Measurements from ENCODE around the gene MIS12.

DNA sequence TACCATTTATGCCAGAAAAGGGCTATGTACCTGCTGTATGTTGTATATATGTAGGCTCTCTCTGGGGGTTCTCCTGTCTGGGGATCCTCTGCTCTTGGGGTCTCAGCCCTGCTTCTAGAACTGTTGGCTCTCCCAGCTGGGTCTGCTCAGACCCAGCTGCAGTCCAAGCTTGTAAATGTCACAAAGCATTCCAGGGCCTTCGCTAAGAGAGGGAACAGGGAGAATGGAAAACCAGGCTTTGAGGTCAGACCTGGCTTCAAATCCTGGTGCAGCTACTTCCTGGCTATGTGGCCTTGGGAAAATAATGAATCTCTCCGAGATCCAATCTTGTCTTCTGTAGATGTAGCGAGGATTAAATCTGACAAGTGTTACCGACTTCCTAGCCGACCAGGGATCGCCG, 54.0 kb downstream of the MIS12 start:
- TF ChIP-seq, protein P1, sequence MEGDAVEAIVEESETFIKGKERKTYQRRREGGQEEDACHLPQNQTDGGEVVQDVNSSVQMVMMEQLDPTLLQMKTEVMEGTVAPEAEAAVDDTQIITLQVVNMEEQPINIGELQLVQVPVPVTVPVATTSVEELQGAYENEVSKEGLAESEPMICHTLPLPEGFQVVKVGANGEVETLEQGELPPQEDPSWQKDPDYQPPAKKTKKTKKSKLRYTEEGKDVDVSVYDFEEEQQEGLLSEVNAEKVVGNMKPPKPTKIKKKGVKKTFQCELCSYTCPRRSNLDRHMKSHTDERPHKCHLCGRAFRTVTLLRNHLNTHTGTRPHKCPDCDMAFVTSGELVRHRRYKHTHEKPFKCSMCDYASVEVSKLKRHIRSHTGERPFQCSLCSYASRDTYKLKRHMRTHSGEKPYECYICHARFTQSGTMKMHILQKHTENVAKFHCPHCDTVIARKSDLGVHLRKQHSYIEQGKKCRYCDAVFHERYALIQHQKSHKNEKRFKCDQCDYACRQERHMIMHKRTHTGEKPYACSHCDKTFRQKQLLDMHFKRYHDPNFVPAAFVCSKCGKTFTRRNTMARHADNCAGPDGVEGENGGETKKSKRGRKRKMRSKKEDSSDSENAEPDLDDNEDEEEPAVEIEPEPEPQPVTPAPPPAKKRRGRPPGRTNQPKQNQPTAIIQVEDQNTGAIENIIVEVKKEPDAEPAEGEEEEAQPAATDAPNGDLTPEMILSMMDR (IDR thresholded peaks at IDR 0.05 in 2 of 3, conservative IDR thresholded peaks at IDR 0.05 in 1 of 3; ENCODE audit: borderline replicate concordance in 1 of 3, insufficient read depth in 1 of 3, low read depth in 2 of 3, low read length in 2 of 3), result no peak
- no peak for TF ChIP-seq POLR2A (IDR thresholded peaks at IDR 0.05; ENCODE audit: borderline replicate concordance, extremely low read depth, insufficient read depth, insufficient read length)
- TF ChIP-seq JUND (IDR thresholded peaks at IDR 0.05), result no peak
- TF ChIP-seq EZH2 (IDR thresholded peaks at IDR 0.05), result no peak
- TF ChIP-seq, protein P2, sequence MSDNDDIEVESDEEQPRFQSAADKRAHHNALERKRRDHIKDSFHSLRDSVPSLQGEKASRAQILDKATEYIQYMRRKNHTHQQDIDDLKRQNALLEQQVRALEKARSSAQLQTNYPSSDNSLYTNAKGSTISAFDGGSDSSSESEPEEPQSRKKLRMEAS (IDR thresholded peaks at IDR 0.05), result no peak
- TF ChIP-seq EZH2phosphoT487 (IDR thresholded peaks at IDR 0.05; ENCODE audit: borderline replicate concordance), result no peak
- no peak for TF ChIP-seq RAD21 (IDR thresholded peaks at IDR 0.05; ENCODE audit: low read depth)
- no peak for TF ChIP-seq CEBPB (IDR thresholded peaks at IDR 0.05; ENCODE audit: low read depth)
- TF ChIP-seq POLR2AphosphoS5 (IDR thresholded peaks at IDR 0.05; ENCODE audit: low read depth, low read length), result no peak
- TF ChIP-seq, protein P3, sequence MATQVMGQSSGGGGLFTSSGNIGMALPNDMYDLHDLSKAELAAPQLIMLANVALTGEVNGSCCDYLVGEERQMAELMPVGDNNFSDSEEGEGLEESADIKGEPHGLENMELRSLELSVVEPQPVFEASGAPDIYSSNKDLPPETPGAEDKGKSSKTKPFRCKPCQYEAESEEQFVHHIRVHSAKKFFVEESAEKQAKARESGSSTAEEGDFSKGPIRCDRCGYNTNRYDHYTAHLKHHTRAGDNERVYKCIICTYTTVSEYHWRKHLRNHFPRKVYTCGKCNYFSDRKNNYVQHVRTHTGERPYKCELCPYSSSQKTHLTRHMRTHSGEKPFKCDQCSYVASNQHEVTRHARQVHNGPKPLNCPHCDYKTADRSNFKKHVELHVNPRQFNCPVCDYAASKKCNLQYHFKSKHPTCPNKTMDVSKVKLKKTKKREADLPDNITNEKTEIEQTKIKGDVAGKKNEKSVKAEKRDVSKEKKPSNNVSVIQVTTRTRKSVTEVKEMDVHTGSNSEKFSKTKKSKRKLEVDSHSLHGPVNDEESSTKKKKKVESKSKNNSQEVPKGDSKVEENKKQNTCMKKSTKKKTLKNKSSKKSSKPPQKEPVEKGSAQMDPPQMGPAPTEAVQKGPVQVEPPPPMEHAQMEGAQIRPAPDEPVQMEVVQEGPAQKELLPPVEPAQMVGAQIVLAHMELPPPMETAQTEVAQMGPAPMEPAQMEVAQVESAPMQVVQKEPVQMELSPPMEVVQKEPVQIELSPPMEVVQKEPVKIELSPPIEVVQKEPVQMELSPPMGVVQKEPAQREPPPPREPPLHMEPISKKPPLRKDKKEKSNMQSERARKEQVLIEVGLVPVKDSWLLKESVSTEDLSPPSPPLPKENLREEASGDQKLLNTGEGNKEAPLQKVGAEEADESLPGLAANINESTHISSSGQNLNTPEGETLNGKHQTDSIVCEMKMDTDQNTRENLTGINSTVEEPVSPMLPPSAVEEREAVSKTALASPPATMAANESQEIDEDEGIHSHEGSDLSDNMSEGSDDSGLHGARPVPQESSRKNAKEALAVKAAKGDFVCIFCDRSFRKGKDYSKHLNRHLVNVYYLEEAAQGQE (IDR thresholded peaks at IDR 0.05; ENCODE audit: low read depth), result no peak
